GM12865 (cell line): ENCODE data around the gene KIF13A.

Source experiments
- DNase-seq: peaks from one replicate; pipeline ENCODE4 v3.0.0; 2010; ENCODE audit warnings: low read depth
- H3K4me3 ChIP-seq: 2 replicates; pipeline ENCODE4 v1.5.1; 2011; ENCODE audit warnings: mild to moderate bottlenecking, low read depth, low read length, control low read depth
- CTCF ChIP-seq: IDR thresholded peaks from 2 replicates; pipeline ENCODE4 v1.5.1; 2011; ENCODE audit warnings: low read length, control low read depth, low read depth, inconsistent platforms; ENCODE audit not compliant: insufficient read depth; ENCODE audit errors: missing control alignments

Gene KIF13A

GRCh38 chr6:17901493-17901892 lies 85.9 kb downstream of the KIF13A start:
- H3K4me3 ChIP-seq: no peak overlapping the region
- DNase-seq: no peak
- TF ChIP-seq CTCF: no peak

DNA sequence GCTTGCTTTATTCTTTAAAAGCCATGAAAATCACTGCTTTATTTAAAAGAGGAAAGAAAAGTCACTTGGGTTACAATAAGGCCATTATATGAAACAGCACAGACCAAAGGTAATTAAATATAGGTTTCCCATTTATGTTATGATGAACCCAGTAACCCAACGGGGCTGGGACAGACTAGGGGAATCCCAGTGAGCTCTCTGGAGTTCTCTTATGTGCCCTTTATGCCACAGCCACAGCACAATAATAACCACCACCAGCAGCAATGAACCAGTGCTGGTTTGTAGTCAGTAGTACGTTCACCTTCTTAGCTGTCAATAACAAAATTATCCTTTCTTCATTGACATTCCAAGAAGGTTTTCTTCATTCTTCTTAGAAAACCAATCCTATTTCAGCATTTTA lies 87.4 kb downstream of the KIF13A start:
- no peak for TF ChIP-seq CTCF
- DNase-seq: no peak
- no peak overlapping the region for H3K4me3 ChIP-seq

GRCh38 chr6:17899491-17899890 lies 87.9 kb downstream of the KIF13A start:
- no peak for TF ChIP-seq CTCF
- no peak for DNase-seq
- no peak overlapping the region for H3K4me3 ChIP-seq

DNA sequence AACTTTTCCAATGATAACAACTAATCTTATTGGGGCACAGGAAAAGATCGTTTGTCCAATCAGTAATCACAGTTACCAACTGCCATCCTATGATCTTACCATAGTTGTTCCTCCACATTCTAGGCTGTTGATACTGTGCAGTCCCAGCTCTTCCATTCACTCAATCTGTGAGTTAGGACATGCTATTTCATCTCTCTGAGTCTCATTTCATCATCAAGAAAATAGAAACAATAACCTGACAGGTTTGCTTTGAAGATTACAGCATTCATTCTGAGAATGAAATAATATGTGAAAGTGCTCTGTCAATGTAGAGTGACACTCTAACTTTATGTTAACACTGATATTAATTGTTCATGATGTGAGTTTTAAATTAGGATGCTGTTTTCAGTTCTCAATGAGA lies 89.8 kb downstream of the KIF13A start:
- no peak for TF ChIP-seq CTCF
- H3K4me3 ChIP-seq: no peak overlapping the region
- DNase-seq: no peak

DNA sequence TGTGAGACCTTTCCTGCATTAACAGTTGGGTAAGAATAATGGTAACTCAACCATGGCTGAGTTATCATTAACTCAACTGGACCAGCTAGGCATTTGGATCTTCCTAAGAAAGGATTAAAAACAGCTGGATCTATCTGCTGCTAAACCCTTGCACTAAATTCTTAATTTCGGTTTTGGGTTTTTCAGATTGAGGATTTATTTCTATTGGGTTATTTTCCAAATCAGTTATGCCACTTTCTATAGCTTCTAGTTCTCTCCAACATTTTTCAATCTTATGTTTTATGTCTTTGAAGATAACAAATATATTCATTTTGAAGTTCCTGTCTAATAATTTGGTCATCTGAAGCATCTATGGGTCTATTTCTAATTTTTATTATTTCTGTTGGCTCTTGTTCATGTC lies 92.5 kb downstream of the KIF13A start:
- DNase-seq: no peak
- H3K4me3 ChIP-seq: no peak overlapping the region
- TF ChIP-seq CTCF: no peak

DNA sequence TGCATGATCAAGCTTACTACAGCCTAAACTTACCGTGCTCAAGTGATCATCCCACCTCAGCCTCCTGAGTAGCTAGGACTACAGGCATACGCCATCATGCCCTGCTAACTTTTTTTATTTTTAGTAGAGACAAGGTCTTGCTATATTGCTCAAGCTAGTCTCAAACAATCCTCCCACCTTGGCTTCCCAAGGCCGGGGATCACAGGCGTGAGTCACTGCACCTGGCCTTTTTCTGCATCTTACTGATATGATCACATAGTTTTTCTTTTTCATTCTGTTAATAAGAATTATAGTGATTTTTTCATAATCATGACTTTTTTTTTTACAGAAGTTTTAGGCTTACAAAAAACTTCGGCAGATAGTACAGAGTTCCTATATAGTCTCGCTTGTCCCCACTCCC lies 93.2 kb downstream of the KIF13A start:
- DNase-seq: no peak
- no peak overlapping the region for H3K4me3 ChIP-seq
- no peak for TF ChIP-seq CTCF

- no peak for DNase-seq
- TF ChIP-seq CTCF: no peak
- H3K4me3 ChIP-seq: no peak overlapping the region
Measured at GRCh38 chr6:17892097-17892686, 95.2 kb downstream of the KIF13A start.
